ENCODE measurements around the gene ABHD3. TPM values are rescaled to one million over a fixed set of nuclear protein-coding genes. Genes with fewer than 3 reads are reported as not detected.
"Not testable (repeated sequence)": the region's sequence is repeated elsewhere in the genome, so short reads cannot be mapped to it uniquely, and the experiment has no call there.

ABHD3 gene
- total RNA-seq, 4 donors from 2014 or later: 59.8 to 611 (median 122) TPM

DNA sequence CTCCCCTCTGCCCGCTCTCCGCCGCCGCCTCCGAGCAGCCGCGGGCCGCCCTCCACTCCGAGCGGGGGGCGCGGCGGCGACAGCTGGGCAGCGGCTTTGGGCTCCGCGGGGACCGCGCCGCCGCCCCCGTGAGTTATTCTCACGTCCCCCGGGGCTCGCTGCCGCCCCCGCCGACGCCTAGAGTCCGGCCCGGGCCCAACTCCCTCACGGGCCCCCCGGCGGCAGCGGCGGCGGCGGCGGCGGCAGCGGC lies 36.7 kb upstream of the ABHD3 start:
- intact Hi-C loops (cut with DNase I; ENCODE audit: low total_unique reads): no loop called here

DNA sequence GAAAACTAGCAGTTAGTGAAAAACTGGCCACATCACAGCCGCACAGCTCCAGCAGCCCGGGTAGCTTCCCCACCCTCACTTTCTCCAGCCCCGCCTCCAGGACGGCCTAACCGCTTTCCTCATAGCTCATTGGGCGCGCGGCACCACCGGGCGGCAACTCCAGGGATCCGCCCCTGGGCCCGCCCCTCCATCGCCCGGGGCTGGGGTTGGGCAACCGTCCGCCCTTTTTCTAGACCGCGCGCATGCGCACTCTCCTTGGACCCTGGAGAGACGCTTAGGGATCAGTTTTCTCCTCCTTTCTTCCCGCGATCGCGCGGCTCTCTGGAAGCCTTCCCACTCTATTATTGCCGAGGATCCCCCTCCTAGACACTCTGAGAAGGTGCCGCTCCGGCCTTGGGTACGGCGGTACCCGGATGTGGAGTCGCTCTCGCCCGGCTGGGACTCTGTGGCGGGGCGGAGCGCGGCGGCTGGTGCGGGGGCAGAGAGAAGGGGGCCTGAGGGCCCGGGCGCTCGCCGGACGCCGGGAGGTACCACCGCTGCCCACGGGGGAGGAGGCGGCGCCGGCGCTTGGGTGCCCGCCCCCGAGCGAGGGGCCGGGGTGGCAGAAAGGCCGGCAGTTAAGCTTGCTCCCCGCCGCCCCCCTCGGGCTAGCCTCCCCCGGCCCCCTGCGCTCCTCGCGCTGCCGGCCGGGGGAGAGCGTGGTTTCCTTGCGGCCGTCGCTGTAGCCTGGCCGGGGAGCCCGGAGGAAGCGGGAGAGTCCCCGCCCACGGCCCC lies 36.2 kb upstream of the ABHD3 start, which contains the start of gene MIB1:
TSS of gene MIB1 (plus strand) at position 255 of the 774 bp plus-strand sequence. CDS start 792 bp downstream, outside the sequence.
- Histone ChIP-seq H3K27ac (peak within 1 kb of the TSS; percentile 93 to 97 (median 97)), H3K4me1 (peaks cover 0 to 31% (median 14%) of the 10 kb centered on the region in 4 donors), H3K9me3 (no peaks in the 10 kb centered on the region), H3K36me3 (no peaks in the 10 kb centered on the region), H3K27me3 (no peaks in the 10 kb centered on the region), H3K4me3 (peak within 1 kb of the TSS; percentile 81 to 99 (median 92))
- intact Hi-C loops (cut with DNase I; ENCODE audit: low total_unique reads) (no loop called here), in situ Hi-C loops (cut with MboI; ENCODE audit: low pct_ligation_motif_present in 1 of 4, low pct_unique_long_range_greater_than_20kb in 1 of 4, low sequenced_read_pairs in 3 of 4) (no loop called here)
- TF ChIP-seq, protein P1, sequence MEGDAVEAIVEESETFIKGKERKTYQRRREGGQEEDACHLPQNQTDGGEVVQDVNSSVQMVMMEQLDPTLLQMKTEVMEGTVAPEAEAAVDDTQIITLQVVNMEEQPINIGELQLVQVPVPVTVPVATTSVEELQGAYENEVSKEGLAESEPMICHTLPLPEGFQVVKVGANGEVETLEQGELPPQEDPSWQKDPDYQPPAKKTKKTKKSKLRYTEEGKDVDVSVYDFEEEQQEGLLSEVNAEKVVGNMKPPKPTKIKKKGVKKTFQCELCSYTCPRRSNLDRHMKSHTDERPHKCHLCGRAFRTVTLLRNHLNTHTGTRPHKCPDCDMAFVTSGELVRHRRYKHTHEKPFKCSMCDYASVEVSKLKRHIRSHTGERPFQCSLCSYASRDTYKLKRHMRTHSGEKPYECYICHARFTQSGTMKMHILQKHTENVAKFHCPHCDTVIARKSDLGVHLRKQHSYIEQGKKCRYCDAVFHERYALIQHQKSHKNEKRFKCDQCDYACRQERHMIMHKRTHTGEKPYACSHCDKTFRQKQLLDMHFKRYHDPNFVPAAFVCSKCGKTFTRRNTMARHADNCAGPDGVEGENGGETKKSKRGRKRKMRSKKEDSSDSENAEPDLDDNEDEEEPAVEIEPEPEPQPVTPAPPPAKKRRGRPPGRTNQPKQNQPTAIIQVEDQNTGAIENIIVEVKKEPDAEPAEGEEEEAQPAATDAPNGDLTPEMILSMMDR (IDR thresholded peaks at IDR 0.05): peak in 1 of 5 experiments; percentile 8
- peak; percentile 82 for TF ChIP-seq POLR2A (IDR thresholded peaks at IDR 0.05)
- TF ChIP-seq EP300 (IDR thresholded peaks at IDR 0.05; ENCODE audit: low read depth): no peak
- TF ChIP-seq POLR2AphosphoS5 (IDR thresholded peaks at IDR 0.05): peak; percentile 74 to 87 (median 79)
- DNase-seq: peak; percentile 99
- 0% methylated on average over 7 to 43 of the region's 76 CpGs for WGBS, 2 donors (ENCODE audit: low coverage in 1 of 2)

More for the DNA sequence above, 36.7 kb upstream of the ABHD3 start:
- no peak for DNase-seq
- Histone ChIP-seq H3K36me3 (no peaks in the 10 kb centered on the region), H3K9me3 (no peaks in the 10 kb centered on the region), H3K27me3 (no peaks in the 10 kb centered on the region), H3K4me1 (peaks cover 0 to 27% (median 12%) of the 10 kb centered on the region in 4 donors), H3K27ac (peak overlapping the region; percentile 93 to 97 (median 97)), H3K4me3 (peak overlapping the region; percentile 81 to 99 (median 92))
- in situ Hi-C loops (cut with MboI; ENCODE audit: low pct_ligation_motif_present in 1 of 4, low pct_unique_long_range_greater_than_20kb in 1 of 4, low sequenced_read_pairs in 3 of 4): no loop called here
- 3% methylated on average over 22 of the region's 41 CpGs; no CpG with 5 or more reads in 1 of the 2 donors for WGBS, 2 donors (ENCODE audit: low coverage in 1 of 2)
- TF ChIP-seq, protein P1 (IDR thresholded peaks at IDR 0.05): no peak

DNA sequence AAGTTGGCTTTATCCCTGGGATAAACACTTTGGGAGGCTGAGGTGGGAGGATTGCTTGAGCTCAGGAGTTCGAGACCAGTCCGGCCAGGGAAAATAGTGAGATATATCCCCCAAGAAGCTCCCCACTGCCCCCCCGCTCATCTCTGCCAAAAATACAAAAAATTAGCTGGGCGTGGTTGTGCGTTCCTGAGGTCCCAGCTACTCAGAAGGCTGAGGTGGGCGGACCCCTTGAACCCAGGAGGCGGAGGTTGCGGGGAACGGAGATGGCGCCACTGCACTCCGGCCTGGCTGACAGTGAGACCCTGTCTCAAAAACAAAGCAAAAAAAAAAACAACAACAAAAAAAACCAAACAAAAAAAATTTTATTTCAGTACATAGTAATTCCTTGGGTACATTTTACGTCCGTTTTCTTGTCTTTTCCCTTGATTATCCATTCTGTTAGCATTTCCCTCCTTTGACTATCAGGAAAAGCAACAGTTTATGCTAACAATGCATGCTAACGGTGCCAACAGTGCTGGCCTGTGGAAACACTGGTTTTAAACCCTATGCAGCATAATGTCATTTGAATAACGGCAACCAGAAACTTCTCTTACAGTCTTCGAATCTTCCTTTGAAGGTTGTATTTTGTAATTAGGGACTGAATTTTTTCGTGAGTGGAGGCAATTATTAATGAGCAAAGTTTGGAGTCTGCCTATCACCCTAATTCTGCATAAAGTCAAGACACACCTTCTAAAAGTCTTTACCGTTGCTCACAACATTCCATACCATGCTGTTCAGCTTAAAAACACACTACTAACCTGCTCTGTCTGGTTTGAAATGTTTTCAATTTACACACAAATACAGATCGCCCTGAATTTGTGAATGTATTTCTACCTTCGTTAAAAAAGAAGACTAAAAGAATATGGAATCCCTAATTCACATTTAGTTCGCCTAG lies 35.3 kb upstream of the ABHD3 start:
- DNase-seq: no peak
- H3K9me3 ChIP-seq: no peaks in the 10 kb centered on the region

DNA sequence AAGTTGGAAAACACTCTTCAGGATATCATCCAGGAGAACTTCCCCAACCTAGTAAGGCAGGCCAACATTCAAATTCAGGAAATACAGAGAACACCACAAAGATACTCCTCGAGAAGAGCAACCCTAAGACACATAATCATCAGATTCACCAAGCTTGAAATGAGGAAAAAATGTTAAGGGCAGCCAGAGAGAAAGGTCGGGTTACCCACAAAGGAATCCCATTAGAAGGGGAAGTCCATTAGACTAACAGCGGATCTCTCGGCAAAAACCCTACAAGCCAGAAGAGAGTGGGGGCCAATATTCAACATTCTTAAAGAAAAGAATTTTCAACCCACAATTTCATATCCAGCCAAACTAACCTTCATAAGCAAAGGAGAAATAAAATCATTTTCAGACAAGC lies 32.4 kb upstream of the ABHD3 start:
- 92 to 97% methylated on average over 3 to 4 of the region's 4 CpGs for WGBS, 2 donors (ENCODE audit: low coverage in 1 of 2)
- DNase-seq; H3K27ac ChIP-seq; intact Hi-C loops (cut with DNase I; ENCODE audit: low total_unique reads); H3K36me3 ChIP-seq; H3K27me3 ChIP-seq; in situ Hi-C loops (cut with MboI; ENCODE audit: low pct_ligation_motif_present in 1 of 4, low pct_unique_long_range_greater_than_20kb in 1 of 4, low sequenced_read_pairs in 3 of 4); H3K9me3 ChIP-seq; H3K4me3 ChIP-seq: not testable (repeated sequence)
- H3K4me1 ChIP-seq: peaks cover 0 to 22% (median 8%) of the 10 kb centered on the region in 4 donors

More for the DNA sequence above, 35.3 kb upstream of the ABHD3 start:
- peak overlapping the region in 3 of 4 donors; percentile 81 to 99 (median 98) for H3K4me3 ChIP-seq
- intact Hi-C loops (cut with DNase I; ENCODE audit: low total_unique reads) (no loop called here), in situ Hi-C loops (cut with MboI; ENCODE audit: low pct_ligation_motif_present in 1 of 4, low pct_unique_long_range_greater_than_20kb in 1 of 4, low sequenced_read_pairs in 3 of 4) (no loop called here)
- H3K4me1 ChIP-seq: peaks cover 0 to 37% (median 14%) of the 10 kb centered on the region in 4 donors
- no peaks in the 10 kb centered on the region for H3K27me3 ChIP-seq
- no peak for TF ChIP-seq POLR2AphosphoS5 (IDR thresholded peaks at IDR 0.05)
- TF ChIP-seq, protein P1 (IDR thresholded peaks at IDR 0.05): no peak
- H3K27ac ChIP-seq: peak overlapping the region; percentile 93 to 97 (median 97)
- no peaks in the 10 kb centered on the region for H3K36me3 ChIP-seq
- WGBS, 2 donors (ENCODE audit: low coverage in 1 of 2): 36 to 48% methylated on average over 13 to 21 of the region's 21 CpGs
